LoVo (cell line): Measurements from ENCODE around the gene C12orf57.

Experiments
- DNase-seq: peaks from one replicate; pipeline ENCODE4 v3.0.0-alpha.2; 2016; ENCODE audit warnings: low spot score

C12orf57 gene

DNA sequence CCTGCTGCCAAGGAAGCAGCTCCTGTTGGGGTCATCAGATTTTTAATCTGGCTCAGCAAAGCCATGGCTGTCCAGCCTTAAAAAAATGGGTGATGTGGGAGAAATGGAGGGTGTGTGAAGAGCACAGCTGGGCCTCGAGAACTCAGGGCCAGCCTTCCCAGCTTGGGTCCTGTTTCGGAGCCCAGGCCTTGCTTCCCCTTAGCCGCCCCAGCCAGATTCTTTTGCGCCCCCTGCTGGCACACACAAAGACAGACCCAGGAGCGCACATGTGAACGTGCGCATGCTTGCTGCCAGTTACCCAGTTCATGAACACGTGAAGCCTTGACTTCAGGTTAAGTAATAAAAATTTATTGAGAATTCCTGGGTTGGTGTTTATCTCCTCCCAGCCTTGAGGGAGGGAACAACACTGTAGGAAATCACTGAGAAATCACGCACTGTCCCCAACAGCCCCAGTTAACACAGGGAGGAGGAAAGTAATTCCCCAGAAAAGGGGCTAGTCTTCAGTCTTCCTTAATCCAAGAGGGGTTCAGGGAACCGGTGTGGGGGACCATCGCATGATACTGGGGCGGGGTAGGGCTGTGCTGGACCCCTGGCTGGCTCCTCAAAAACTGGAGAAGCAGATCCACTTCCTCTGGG, 21.3 kb downstream of the C12orf57 start:
- peak; percentile 93 for DNase-seq

GRCh38 chr12:6965714-6966113, 21.9 kb downstream of the C12orf57 start:
- DNase-seq, result no peak

DNA sequence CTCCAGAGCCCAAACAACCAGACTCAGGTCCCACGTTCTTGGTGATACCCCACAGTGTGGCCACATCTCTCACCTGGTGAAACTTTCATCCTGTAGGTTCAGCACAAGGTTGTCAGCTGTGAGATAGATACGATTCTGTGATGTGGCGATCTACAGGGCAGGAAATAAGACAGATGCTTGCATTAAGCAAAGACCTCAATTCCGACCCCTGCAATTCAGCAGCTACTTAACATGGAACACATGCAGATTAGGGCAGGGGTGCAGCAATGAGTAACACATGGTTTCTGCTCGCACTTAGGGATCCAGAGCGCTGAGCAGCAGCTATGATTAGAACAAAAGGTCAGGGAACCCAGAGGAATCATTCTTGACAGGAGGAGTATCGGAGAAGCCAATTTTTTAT, 22.5 kb downstream of the C12orf57 start:
- no peak for DNase-seq

GRCh38 chr12:6967651-6968100, 23.9 kb downstream of the C12orf57 start:
- no peak for DNase-seq

DNA sequence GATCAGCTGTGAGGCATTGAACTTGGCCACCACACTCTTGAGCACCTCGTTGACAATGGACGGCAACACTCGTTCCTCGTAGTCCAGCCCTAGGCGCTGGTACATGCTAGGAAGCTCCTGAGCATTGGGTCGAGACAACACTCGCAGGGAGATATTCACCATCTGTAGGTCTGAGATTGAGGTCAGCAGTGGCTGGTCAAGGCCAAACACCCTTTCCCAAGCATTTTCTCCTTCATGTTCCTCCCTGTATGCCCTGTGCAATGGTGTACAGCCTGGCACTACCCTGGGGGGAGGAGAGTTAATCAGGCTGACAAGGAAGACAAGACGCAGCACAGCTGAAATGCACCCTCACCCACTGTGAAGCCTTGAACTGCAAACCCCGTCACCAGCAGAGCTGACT, 24.6 kb downstream of the C12orf57 start:
- DNase-seq, result no peak

- no peak for DNase-seq
These were observed 26.3 kb downstream of the C12orf57 start for GRCh38 chr12:6970096-6970527.

GRCh38 chr12:6974180-6974579, 30.4 kb downstream of the C12orf57 start:
- no peak for DNase-seq

- DNase-seq, result no peak
These were observed 31.6 kb downstream of the C12orf57 start for GRCh38 chr12:6975297-6976032.

DNA sequence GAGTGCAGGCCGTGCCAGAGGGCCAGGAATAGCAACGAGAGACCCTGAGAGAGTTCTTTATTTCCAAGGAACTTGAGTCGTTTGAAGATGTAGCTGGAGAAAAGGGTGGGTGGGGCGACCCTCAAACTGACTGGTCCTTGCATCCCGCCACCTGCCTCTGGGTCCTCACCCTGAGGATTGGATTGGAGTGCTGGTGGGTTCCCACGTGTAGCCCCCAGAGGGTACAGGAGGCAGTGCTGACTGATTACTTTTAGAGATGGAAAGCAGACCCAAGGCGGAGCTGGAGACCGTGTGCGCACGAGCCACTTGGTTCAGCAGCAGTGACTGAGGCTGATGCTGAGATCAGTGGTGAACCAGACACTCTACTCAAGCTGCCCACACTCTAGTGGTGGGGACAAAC, 33.8 kb downstream of the C12orf57 start:
- DNase-seq, result no peak

GRCh38 chr12:6978188-6978587, 34.4 kb downstream of the C12orf57 start:
- no peak for DNase-seq

DNA sequence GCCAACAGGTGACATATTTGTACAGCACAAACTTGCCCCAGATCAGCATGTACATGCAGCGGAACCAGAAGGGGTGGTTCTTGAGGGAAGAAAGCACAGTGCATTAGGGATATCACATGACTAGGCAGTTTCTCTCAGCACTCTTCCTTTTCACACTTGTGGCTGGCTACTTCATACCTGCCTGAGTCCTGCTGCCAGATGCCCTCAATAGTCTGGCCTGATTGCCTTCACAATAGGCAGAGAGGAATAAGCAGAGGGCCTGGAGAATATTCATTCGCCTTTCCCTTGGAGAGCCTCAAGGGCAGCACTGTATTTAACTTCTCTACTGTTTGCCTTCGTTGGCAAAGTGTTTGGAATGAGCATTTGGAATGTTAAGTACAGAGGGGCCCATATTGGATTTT, 34.8 kb downstream of the C12orf57 start:
- DNase-seq, result no peak

DNA sequence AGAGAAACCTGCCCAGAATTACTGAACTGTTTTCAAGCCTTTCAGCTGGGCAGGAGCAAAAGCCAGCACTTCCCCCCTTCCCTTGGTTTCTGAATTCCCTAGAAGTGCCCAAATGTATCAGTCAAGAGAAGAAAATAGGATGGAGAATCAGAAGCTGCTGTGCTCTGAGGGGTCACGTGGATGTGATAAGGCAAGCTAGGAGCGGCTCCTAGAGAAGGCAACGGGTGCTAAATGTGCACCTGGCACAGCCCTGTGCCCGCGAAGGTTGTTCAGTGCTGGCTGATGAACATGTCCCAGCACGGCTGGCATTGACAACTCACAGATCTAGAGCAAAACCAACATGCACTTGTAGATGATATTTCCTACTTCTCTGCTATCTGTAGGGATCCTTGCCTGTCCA, 35.2 kb downstream of the C12orf57 start:
- DNase-seq, result no peak

DNA sequence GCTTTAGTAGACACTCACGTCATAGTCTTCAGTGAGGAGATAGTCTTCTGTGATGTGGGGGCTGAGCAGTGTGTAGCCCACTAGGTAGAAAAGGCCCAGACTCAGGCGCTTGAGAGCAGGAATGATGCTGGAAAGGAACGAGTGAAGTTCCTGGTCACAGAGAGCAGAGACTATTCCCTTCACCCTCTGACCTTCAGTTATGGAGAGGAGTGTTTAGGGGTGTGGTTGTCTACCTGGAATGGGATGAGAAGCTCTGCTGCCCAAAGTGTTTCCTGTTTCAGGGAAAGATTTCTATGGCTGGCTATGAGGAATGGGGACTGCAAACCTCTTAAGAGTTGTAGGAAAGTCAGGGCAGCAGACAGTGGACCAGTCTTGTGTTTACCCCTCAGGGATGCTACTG, 35.6 kb downstream of the C12orf57 start:
- DNase-seq, result no peak

GRCh38 chr12:6980075-6980474, 36.3 kb downstream of the C12orf57 start:
- DNase-seq, result no peak

DNA sequence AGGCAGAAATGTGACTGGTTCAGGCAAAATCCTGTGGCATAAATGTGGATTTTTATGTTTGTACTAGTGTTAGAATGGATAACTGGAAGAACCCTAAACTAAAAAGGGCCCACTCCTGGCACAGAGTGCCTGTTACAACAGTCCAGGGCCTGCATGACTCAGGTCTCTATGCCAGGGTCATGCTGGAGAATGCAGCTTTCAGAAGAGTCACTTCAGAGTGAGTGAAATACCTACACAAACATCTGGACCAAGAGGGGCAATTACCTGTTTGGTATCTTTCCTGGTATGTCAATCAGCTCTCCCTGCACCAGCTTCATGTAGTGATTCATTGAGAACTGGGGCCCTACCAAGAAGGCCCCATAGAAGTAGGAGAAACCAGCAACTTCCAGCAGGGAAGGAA, 36.9 kb downstream of the C12orf57 start:
- DNase-seq, result no peak

DNA sequence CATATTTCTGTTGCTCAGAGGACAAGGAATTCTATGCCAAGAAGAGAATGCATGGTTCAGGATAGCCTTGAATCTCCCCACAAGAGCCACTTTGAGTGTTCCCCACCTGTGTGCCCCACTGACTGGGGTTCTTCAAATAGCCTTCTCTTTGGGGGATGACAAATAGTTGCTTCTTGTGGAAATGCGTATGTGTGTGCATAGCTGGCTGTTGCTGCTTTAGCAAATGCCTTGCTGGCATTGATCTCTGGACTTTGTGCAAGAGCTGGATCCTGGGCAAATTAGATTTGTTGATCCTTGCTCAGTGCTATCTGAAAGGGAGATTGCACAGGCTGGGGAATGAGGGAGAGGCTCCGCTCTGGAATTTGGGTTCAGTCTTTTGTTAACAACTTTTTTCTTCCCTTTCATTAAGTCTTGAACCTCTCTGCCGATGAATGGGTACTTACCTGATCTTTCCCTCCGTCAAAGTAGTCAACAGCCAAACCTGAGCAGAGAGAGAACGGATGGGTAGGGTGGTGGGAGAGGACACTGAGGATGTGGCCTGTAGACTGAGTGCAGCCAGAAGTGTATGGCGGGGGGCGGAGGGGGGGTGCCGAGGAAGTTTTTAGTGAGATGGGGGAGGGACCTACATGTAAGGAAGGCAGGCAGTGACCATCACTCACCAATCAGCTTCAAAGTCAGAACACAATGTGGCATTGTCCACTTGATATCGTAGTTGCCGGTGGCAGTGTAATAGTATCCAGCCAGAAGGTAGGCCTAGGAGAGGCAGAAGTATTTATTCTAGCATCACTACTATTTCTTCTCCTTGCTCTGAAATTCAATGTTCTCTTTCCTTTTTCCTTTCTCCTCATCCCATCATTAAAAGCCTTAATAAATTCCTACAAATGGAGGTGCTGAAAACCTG, 37.6 kb downstream of the C12orf57 start:
- no peak for DNase-seq

DNA sequence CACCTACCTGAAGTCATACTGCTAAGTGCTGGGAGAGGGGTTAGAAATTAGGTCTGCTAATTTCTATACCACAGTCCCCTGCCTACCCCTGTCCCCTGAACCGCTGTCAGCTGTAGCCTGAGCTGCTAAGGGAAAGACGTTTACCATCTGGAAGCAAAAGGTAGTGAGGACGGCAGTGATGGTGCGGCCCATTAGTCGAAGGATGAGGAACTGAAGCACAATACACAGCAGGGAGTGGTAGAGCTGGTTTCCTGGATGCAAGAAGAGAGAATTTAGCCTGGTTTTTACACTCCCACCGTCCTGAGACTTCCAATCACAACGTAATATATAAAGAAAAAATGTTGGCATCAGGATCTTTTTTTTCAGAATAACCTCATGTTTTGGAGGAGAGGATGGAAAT, 38.7 kb downstream of the C12orf57 start:
- DNase-seq, result no peak

DNA sequence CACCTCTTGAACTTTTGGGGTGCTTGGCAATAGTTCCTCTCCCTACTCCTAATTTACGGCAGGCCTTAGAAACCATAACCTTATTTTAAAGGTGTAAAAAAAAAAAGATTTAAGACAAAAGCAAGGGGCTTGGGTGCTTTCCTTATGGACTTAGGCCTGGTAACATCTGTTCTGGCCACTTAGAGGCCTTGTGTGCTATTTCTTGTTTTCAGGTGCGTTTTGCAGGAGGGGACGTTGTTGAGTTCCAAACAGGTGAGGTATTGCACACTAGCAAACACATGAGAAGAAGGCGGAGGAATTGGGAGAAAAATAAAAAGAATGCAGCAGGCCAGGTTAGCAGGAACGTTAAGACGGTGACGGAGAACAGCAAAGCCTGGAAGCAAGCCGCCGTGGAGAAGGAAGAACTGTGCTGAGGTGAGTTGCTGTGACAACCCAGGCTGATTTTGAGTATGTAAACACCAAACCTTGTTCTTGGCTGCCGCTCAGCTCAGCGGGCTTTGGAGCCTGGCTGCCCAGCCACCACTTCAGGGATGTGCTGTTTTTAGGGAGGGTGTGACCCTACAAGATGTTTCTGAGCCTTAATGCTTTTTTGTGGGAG, 44.2 kb downstream of the C12orf57 start:
- no peak for DNase-seq
